ENCODE measurements around the gene NAXD.
A peak's percentile ranks its signal among the peaks of the same experiment; 100 is the strongest.
"Not testable (repeated sequence)": the region's sequence is repeated elsewhere in the genome, so short reads cannot be mapped to it uniquely, and the experiment has no call there.

NAXD gene

DNA sequence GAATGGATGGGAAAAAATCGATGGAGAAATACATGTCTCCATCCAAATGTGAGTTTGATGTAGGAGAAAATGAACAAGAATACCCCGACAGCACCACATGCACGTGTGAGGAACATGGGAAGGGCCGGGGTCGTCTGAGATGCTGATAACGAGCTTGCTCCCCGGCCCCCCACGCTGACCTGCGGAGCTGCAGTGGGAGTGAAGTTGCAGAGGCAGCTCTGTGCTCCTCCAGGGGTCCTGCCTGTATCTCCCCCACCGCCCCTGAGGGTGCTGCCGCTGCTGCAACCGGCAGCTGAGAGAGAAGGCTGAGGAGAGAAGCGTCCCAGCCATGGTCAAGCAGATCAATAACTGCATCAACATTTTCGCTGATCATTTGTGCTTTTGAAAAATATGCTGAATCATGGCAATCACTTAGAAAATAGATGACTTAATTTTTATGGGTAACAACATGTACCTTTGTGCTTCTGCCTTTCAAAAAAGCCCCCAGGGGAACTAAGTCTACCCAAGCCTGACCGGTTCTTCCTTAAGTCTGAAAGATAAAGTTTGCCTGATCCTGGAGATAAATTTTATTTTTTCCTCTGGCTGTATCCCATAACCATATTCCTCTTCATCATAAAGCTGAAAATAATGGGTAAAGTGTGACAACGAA, 18.2 kb upstream of the NAXD start:
- DNase-seq (ENCODE audit: low spot score) = no peak

- DNase-seq (ENCODE audit: low spot score) = no peak
Measured at GRCh38 chr13:110600261-110600819, 15.0 kb upstream of the NAXD start.

DNA sequence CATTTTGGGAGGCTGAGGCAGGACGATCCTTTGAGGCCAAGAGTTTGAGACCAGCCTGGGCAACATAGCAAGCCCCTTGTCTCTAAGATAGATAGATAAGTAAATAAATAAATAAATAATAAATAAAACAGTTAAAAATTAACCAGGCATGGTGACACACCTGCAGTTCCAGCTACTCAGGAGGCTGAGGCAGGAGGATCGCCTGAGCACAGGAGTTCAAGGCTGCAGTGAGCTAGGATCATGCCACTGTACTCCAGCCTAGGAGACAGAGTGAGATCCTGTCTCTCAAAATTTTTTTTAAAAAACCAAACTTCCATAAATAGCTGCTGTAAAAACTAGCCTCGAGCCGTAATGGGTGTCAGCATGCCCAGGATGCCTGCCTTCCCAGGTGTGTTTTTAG, 14.4 kb upstream of the NAXD start:
- no peak for DNase-seq (ENCODE audit: low spot score)

DNA sequence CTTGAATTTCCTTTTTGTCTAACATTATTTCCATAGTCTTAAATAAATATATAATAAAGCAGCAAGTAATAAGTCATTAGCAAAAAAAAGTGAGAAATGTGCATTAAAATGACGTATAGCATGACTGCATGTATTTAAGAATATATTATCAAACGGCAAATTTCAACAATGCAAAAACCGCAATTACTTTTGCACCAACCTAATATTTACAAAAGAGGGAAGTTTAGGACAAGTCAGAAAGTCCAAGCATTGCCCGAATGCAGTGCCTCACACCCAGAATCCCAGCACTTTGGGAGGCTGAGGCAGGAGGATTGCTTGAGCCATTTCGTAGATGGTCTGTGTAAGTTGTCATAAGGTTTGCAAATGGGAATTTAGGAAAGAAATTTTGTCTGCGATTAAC, 10.2 kb upstream of the NAXD start:
- DNase-seq (ENCODE audit: low spot score) = no peak

GRCh38 chr13:110606281-110606680, 9.1 kb upstream of the NAXD start:
- DNase-seq (ENCODE audit: low spot score) = not testable (repeated sequence)

DNA sequence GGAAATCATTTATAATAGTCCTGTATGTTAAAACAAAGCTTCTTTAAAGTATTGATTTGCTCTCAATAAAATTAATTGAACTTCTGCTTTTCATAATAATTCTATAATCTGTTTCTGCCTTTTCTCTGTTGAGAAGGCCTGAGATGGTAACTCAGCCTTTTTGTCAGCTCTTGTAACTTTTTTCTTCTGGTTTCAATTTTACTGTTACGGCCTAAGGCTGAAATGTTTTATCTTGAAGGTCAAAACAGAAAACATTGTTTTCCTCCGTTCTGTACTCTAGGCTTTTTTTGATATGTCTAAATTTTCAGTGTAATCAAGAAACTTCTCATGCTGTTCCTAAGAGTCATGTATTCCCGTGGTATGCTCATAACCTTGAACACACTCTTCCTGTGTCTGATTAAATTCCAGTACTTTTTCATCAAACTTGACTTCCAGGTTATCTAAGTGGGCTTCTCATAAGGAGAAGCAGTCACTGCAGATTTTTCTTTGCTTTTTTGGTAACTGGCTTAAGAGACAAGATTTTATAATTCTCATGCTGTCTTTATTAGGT, 7.6 kb upstream of the NAXD start:
- no peak for DNase-seq (ENCODE audit: low spot score)

- peak; percentile 17 for DNase-seq (ENCODE audit: low spot score)
Measured at GRCh38 chr13:110610955-110611595, 4.3 kb upstream of the NAXD start.

- DNase-seq (ENCODE audit: low spot score) = no peak
Measured at GRCh38 chr13:110615005-110615321, 382 bp upstream of the NAXD start.

- DNase-seq (ENCODE audit: low spot score) = peak; percentile 31
Measured at GRCh38 chr13:110616103-110617101, 1.1 kb downstream of the NAXD start.

GRCh38 chr13:110617321-110618072, 2.2 kb downstream of the NAXD start:
- DNase-seq (ENCODE audit: low spot score) = no peak

GRCh38 chr13:110618167-110618566, 2.8 kb downstream of the NAXD start:
- no peak for DNase-seq (ENCODE audit: low spot score)

DNA sequence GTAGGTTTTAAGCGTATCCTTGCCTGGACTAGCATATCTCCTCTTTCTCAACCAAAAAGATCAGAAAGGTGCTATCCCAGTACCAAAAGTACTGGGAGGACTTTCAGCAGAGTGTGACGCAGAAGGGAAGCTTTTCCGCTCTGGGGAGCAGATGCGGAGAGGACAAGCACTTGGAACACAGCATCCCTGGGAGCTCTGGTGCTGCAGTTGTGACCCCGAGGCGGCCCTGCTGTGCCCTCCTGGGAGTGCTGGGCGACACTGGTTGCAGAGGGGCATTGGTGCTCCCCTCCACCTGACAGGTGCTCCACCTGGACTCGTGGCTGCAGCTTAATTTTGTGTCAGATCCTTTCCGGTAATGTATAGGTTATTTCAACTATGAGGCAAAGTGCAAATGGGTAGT, 3.4 kb downstream of the NAXD start:
- no peak for DNase-seq (ENCODE audit: low spot score)

DNA sequence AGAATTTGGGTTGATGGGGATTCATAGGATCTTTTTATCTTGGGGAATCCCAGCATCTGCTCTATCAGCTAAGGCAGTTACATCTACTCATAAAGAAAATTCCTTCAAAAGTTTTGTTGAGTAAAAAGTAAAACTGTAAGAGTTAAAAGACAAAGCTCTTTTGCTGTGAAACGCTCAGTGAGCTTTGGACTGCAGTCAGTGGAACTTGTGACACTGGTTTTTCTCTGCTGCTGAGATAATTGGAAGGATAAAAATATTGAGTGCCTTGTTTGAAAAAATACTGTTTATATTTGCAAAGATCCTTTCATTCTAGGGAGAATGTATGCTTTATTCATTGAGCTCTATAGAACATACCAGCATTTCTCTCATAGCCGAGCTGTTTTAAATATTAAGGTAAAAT, 5.3 kb downstream of the NAXD start:
- no peak for DNase-seq (ENCODE audit: low spot score)

DNA sequence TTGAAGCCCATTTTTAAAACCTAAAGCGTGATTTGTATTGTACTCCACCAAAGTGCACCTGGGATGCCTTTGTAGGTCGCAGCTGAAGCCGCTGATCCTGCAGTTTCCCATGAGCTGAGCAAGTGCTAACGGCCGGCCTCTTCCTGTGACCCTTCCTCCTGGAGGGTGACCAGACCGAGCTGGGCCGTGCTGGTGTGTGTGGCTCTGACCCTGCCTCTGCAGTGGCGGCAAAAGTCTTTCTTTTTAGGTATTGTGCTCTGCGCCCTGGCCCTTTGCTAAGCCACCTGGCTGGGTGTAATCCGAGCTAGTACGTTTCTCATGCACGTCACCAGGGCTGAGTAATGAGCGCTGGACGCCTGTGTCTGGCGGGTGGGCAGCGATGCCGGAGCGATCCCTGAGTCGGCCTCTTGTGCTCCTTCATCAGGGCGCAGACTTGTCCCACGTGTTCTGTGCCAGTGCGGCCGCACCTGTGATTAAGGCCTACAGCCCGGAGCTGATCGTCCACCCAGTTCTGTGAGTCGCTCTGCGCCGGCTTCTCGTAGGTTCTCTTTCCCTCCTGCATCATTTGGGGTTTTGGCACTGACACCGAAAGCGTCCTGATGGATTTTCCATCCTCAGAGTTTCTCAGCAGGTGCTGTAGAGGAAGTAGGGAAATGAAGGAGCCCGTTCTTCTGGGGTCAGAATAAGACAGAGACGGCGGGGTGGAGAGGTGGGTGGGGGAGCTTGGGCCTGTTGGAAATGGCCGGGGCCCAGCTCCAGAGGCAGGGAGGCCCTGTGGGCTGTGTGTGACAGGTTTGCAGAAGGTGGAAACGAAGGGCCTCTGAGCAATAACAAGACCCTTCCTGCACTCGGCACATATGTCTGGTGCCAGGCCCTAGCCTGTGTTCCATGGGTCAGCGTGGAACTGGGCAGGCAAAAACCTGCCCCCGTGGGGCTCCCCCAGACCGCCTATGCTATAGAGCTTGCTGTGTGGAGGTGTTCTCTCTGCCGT, 9.7 kb downstream of the NAXD start:
- DNase-seq (ENCODE audit: low spot score) = no peak

DNA sequence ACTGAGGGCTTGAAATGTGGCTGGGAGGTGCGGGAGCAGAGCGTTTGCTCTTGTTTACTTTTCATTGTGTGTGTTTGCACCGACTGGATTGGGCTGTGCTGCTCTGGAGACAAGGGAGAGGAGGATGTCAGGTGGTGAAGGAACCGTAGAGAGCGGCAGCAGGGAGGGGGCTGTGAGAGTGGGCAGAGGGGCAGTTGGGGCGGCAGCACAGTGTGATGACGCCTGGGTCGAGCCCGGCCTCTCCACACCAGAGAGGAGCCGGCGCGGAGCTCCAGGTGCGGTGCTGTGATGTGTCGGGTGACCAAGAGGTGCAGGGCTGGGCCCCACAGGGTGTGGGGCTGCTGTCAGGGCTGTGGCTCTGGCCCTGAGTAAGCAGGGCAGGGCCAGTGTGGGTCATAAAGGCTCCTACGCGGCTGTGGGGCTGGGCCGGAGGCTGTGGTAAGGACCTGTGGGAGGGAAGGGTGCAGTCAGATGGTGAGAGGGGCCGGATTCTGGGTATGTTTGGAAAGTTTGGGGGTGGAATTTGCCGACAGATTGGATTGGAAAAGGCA, 10.5 kb downstream of the NAXD start:
- no peak for DNase-seq (ENCODE audit: low spot score)

GRCh38 chr13:110626521-110626920, 11.2 kb downstream of the NAXD start:
- DNase-seq (ENCODE audit: low spot score) = no peak

GRCh38 chr13:110627351-110627750, 12.0 kb downstream of the NAXD start:
- DNase-seq (ENCODE audit: low spot score) = no peak

GRCh38 chr13:110627761-110628476, 12.6 kb downstream of the NAXD start:
- DNase-seq (ENCODE audit: low spot score) = no peak

- DNase-seq (ENCODE audit: low spot score) = no peak
Measured at GRCh38 chr13:110628477-110628793, 13.1 kb downstream of the NAXD start.

All from CD4-positive, alpha-beta T cell treated with Interleukin-2 at 100 ng/mL for 4 hours (primary cell).